GM21529 (cell line): Measurements from ENCODE around the gene PGBD5.
"Not testable (repeated sequence)": the region's sequence is repeated elsewhere in the genome, so short reads cannot be mapped to it uniquely, and the experiment has no call there.

ENCODE experiments used
- ATAC-seq: cut with Tn5 transposase; IDR thresholded peaks from one replicate; pipeline ENCODE4 v1.9.1; 2021; ENCODE audit not compliant: unreplicated experiment

The PGBD5 gene

GRCh38 chr1:230425252-230426091, 660 bp downstream of the PGBD5 start:
- ATAC-seq, result peak; percentile 2

- no peak for ATAC-seq
Observed at GRCh38 chr1:230424391-230425251, 1.5 kb downstream of the PGBD5 start.

GRCh38 chr1:230423951-230424350, 2.2 kb downstream of the PGBD5 start:
- ATAC-seq, result no peak

GRCh38 chr1:230423261-230423660, 2.9 kb downstream of the PGBD5 start:
- ATAC-seq, result no peak

GRCh38 chr1:230422221-230422981, 3.7 kb downstream of the PGBD5 start:
- no peak for ATAC-seq

- ATAC-seq, result no peak
Observed at GRCh38 chr1:230421481-230421880, 4.7 kb downstream of the PGBD5 start.

GRCh38 chr1:230420372-230420771, 5.8 kb downstream of the PGBD5 start:
- not testable (repeated sequence) for ATAC-seq

GRCh38 chr1:230416430-230416829, 9.7 kb downstream of the PGBD5 start:
- no peak for ATAC-seq

GRCh38 chr1:230415405-230416132, 10.6 kb downstream of the PGBD5 start:
- no peak for ATAC-seq

GRCh38 chr1:230414694-230415093, 11.4 kb downstream of the PGBD5 start:
- no peak for ATAC-seq

GRCh38 chr1:230414102-230414501, 12.0 kb downstream of the PGBD5 start:
- no peak for ATAC-seq

GRCh38 chr1:230413061-230413460, 13.1 kb downstream of the PGBD5 start:
- ATAC-seq, result no peak

GRCh38 chr1:230408971-230409370, 17.2 kb downstream of the PGBD5 start:
- no peak for ATAC-seq

GRCh38 chr1:230407351-230407750, 18.8 kb downstream of the PGBD5 start:
- no peak for ATAC-seq

GRCh38 chr1:230406727-230407126, 19.4 kb downstream of the PGBD5 start:
- ATAC-seq, result not testable (repeated sequence)

GRCh38 chr1:230403442-230403841, 22.7 kb downstream of the PGBD5 start:
- no peak for ATAC-seq

GRCh38 chr1:230401763-230402294, 24.3 kb downstream of the PGBD5 start:
- ATAC-seq, result no peak

- no peak for ATAC-seq
Observed at GRCh38 chr1:230401101-230401500, 25.0 kb downstream of the PGBD5 start.

- no peak for ATAC-seq
Observed at GRCh38 chr1:230400007-230400344, 26.2 kb downstream of the PGBD5 start.

- no peak for ATAC-seq
Observed at GRCh38 chr1:230399321-230400006, 26.7 kb downstream of the PGBD5 start.
